HepG2 (cell line): ENCODE measurements around the gene UNC13D. TPM values are rescaled to one million over a fixed set of nuclear protein-coding genes. Genes with fewer than 3 reads are reported as not detected.

Experiments used
- ARID2 ChIP-seq: sonication (generic); formaldehyde crosslinking; IDR thresholded peaks from 2 replicates; pipeline ENCODE4 v1.8.1; 2022; ENCODE audit warnings: mild to moderate bottlenecking, missing genetic modification reagents, borderline replicate concordance
- ETV5 ChIP-seq: IDR thresholded peaks from 2 replicates; pipeline ENCODE4 v1.6.1; 2018; ENCODE audit warnings: missing biosample characterization, missing genetic modification reagents, inconsistent platforms, borderline replicate concordance
- HDAC1 ChIP-seq: sonication (generic); formaldehyde crosslinking; IDR thresholded peaks from 2 replicates; pipeline ENCODE4 v1.5.1; 2020; ENCODE audit warnings: mild to moderate bottlenecking, missing genetic modification reagents
- SAP130 ChIP-seq: IDR thresholded peaks from 2 replicates; pipeline ENCODE4 v1.6.1; 2016; ENCODE audit warnings: low read depth
- TP53 ChIP-seq: sonication (generic); formaldehyde crosslinking; conservative IDR thresholded peaks from 2 replicates; pipeline ENCODE4 v1.4.0; 2020; ENCODE audit warnings: missing genetic modification reagents
- ZNF337 ChIP-seq: sonication (generic); formaldehyde crosslinking; IDR thresholded peaks from 2 replicates; pipeline ENCODE4 v1.5.1; 2020; ENCODE audit warnings: missing genetic modification reagents, low read depth, mild to moderate bottlenecking, borderline replicate concordance
- ZNF468 ChIP-seq: sonication (generic); formaldehyde crosslinking; IDR thresholded peaks from 2 replicates; pipeline ENCODE4 v1.8.0; 2022; ENCODE audit warnings: mild to moderate bottlenecking, moderate library complexity, missing genetic modification reagents
- ZNF589 ChIP-seq: sonication (generic); formaldehyde crosslinking; conservative IDR thresholded peaks from 2 replicates; pipeline ENCODE4 v1.8.0; 2022; ENCODE audit warnings: mild to moderate bottlenecking, moderate library complexity, missing genetic modification reagents
- ZNF839 ChIP-seq: sonication (generic); formaldehyde crosslinking; IDR thresholded peaks from 2 replicates; pipeline ENCODE4 v1.4.0; 2020; ENCODE audit warnings: missing genetic modification reagents, mild to moderate bottlenecking, borderline replicate concordance
- polyA plus RNA-seq, 8 experiments: library from polyadenylated mRNA; depleted of rRNA in 3 of 8; stranded (reverse) in 7 of 8; unstranded in 1 of 8; fragments of >200 nt; fragmentation: Illumina TruSeq in 4 of 8; extraction: Trizol in 4 of 8; gene quantifications; 2 replicates each; pipeline versions ENCODE4 v1.2.1 to v1.2.3, GENCODE V29; 2011 to 2016; ENCODE audit warnings: low read depth in 4 of 8, missing spikeins in 1 of 8, mixed read lengths in 1 of 8; ENCODE audit not compliant: insufficient read depth in 1 of 8
- total RNA-seq, 5 experiments: library from RNA; depleted of rRNA; stranded (reverse); fragments of >200 nt; fragmentation: Illumina TruSeq; extraction: Trizol; gene quantifications; 2 replicates each; pipeline ENCODE4 v1.2.3, GENCODE V29; 2016; ENCODE audit warnings: low read depth in 1 of 5
- TF ChIP-seq, protein P1 (sequence below): sonication (generic); formaldehyde crosslinking; IDR thresholded peaks from 2 replicates; pipeline ENCODE4 v1.4.0; 2020; ENCODE audit warnings: mild to moderate bottlenecking, missing genetic modification reagents
- TF ChIP-seq, protein P2 (sequence below): sonication (generic); formaldehyde crosslinking; IDR thresholded peaks from 2 replicates; pipeline ENCODE4 v1.4.0; 2020; ENCODE audit warnings: mild to moderate bottlenecking, missing genetic modification reagents
- TF ChIP-seq, protein P3 (sequence below): sonication (generic); IDR thresholded peaks from 2 replicates; pipeline ENCODE4 v1.6.1; 2016; ENCODE audit warnings: low read depth, borderline replicate concordance
- TF ChIP-seq, protein P4 (sequence below): sonication (generic); formaldehyde crosslinking; IDR thresholded peaks from 2 replicates; pipeline ENCODE4 v1.8.1; 2023; ENCODE audit warnings: mild to moderate bottlenecking, missing genetic modification reagents
- TF ChIP-seq, protein P5 (sequence below): sonication (generic); formaldehyde crosslinking; IDR thresholded peaks from 2 replicates; pipeline ENCODE4 v1.4.0; 2020; ENCODE audit warnings: mild to moderate bottlenecking, missing genetic modification reagents

UNC13D gene
- total and polyA plus RNA-seq, 2 of the 13 experiments (the other 11 are each of a cell fraction or from before 2014, with no cell fraction given): 29.7 to 42.7 TPM

DNA sequence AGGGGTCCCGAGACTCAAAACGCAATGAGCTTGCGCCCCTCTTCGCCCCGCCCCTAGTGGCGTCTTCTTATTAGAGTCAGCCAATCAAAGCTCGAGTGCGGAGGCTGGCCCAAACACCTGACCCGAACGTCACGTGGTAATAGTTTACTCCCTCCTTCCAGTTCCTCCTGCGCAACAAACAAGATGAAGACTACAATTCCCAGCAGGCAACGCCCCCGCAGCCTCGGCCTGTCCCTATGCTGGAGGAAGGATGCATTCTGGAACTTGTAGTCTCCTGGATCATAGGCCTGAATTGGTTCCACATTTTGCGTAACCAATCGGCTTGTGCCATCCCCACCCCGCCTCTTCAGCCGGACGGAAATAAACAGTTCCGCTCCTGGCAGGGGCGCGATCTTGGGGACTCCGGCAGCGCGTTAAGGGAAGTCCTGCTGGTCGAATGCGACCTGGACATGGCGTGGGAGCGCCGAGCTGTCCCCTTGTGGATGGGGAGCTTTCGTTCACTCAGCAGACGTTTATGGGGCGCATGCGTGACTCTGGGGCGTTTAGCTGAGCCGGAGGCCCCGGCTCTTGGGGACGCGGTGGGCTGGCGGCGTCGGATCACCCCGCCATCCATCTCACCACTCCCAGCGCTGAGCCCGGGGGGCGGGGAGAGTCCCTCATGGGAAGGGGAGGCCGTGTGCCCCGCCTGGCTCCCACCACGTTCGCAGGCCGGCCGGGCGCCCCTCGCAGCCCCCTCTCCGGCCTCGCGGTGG, 11.3 kb upstream of the UNC13D start, which contains the start of gene WBP2 (continued):
- TF ChIP-seq, protein P1, sequence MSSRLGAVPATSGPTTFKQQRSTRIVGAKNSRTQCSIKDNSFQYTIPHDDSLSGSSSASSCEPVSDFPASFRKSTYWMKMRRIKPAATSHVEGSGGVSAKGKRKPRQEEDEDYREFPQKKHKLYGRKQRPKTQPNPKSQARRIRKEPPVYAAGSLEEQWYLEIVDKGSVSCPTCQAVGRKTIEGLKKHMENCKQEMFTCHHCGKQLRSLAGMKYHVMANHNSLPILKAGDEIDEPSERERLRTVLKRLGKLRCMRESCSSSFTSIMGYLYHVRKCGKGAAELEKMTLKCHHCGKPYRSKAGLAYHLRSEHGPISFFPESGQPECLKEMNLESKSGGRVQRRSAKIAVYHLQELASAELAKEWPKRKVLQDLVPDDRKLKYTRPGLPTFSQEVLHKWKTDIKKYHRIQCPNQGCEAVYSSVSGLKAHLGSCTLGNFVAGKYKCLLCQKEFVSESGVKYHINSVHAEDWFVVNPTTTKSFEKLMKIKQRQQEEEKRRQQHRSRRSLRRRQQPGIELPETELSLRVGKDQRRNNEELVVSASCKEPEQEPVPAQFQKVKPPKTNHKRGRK (CRISPR knock-in tag): no peak
- TF ChIP-seq, protein P2, sequence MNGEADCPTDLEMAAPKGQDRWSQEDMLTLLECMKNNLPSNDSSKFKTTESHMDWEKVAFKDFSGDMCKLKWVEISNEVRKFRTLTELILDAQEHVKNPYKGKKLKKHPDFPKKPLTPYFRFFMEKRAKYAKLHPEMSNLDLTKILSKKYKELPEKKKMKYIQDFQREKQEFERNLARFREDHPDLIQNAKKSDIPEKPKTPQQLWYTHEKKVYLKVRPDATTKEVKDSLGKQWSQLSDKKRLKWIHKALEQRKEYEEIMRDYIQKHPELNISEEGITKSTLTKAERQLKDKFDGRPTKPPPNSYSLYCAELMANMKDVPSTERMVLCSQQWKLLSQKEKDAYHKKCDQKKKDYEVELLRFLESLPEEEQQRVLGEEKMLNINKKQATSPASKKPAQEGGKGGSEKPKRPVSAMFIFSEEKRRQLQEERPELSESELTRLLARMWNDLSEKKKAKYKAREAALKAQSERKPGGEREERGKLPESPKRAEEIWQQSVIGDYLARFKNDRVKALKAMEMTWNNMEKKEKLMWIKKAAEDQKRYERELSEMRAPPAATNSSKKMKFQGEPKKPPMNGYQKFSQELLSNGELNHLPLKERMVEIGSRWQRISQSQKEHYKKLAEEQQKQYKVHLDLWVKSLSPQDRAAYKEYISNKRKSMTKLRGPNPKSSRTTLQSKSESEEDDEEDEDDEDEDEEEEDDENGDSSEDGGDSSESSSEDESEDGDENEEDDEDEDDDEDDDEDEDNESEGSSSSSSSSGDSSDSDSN (CRISPR knock-in tag): peak; percentile 89
- TF ChIP-seq ZNF468 (CRISPR knock-in tag): no peak
- no peak for TF ChIP-seq ARID2 (CRISPR knock-in tag)
- TF ChIP-seq SAP130 (CRISPR knock-in tag): peak; percentile 98
- TF ChIP-seq TP53 (CRISPR knock-in tag): peak; percentile 69
- 0 out of 2 replicates have a peak, but pooled peaks have one; percentile 67 for TF ChIP-seq ZNF589 (CRISPR knock-in tag)
- TF ChIP-seq, protein P3, sequence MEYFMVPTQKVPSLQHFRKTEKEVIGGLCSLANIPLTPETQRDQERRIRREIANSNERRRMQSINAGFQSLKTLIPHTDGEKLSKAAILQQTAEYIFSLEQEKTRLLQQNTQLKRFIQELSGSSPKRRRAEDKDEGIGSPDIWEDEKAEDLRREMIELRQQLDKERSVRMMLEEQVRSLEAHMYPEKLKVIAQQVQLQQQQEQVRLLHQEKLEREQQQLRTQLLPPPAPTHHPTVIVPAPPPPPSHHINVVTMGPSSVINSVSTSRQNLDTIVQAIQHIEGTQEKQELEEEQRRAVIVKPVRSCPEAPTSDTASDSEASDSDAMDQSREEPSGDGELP: peak; percentile 70; the same call in 1 of the 2 replicates
- TF ChIP-seq, protein P4, sequence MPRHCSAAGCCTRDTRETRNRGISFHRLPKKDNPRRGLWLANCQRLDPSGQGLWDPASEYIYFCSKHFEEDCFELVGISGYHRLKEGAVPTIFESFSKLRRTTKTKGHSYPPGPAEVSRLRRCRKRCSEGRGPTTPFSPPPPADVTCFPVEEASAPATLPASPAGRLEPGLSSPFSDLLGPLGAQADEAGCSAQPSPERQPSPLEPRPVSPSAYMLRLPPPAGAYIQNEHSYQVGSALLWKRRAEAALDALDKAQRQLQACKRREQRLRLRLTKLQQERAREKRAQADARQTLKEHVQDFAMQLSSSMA: no peak
- peak; percentile 89; the same call in 1 of the 2 replicates for TF ChIP-seq ZNF337 (CRISPR knock-in tag)
- TF ChIP-seq, protein P5, sequence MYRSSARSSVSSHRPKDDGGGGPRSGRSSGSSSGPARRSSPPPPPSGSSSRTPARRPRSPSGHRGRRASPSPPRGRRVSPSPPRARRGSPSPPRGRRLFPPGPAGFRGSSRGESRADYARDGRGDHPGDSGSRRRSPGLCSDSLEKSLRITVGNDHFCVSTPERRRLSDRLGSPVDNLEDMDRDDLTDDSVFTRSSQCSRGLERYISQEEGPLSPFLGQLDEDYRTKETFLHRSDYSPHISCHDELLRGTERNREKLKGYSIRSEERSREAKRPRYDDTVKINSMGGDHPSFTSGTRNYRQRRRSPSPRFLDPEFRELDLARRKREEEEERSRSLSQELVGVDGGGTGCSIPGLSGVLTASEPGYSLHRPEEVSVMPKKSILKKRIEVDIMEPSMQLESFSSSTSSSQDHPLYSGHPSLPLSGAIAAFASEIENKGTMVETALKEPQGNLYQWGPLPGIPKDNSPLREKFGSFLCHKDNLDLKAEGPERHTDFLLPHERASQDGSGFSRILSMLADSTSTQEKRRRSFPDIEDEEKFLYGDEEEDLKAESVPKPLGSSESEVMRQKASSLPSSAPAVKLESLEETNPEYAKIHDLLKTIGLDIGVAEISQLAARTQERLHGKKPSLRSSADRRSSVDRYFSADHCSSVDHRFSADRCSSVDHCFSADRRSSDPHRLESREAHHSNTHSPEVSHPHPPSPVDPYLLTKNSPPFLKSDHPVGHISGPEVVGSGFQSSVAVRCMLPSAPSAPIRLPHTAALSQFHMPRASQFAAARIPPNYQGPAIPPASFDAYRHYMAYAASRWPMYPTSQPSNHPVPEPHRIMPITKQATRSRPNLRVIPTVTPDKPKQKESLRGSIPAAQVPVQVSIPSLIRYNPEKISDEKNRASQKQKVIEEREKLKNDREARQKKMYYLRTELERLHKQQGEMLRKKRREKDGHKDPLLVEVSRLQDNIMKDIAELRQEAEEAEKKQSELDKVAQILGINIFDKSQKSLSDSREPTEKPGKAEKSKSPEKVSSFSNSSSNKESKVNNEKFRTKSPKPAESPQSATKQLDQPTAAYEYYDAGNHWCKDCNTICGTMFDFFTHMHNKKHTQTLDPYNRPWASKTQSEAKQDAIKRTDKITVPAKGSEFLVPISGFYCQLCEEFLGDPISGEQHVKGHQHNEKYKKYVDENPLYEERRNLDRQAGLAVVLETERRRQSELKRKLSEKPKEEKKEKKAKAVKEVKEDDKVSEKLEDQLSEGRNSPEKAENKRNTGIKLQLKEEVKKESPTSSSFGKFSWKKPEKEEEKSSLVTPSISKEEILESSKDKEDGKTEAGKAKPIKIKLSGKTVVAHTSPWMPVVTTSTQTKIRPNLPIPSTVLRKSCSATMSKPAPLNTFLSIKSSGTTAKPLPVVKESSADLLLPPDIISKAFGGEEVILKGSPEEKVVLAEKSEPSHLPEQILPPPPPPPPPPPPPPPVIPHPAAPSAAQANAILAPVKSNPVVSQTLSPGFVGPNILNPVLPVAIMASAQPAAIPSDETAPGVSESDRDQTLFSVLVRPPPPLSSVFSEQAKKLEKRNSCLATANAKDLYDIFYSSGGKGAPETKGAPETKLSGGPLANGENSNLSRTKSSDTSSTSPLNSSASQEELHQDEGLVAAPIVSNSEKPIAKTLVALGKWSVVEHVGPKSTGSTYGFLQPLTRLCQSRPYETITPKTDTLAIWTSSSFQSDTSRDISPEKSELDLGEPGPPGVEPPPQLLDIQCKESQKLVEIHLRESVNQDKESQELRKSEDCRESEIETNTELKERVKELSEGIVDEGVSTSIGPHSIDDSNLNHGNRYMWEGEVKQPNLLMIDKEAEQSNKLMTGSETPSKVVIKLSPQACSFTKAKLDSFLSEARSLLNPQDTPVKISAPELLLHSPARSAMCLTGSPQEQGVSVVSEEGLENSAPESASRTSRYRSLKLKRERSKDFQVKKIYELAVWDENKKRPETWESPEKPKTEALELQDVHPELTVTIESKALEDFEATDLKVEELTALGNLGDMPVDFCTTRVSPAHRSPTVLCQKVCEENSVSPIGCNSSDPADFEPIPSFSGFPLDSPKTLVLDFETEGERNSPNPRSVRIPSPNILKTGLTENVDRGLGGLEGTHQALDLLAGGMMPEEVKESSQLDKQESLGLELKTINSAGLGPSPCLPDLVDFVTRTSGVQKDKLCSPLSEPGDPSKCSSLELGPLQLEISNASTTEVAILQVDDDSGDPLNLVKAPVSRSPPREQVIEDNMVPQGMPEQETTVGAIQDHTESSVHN (CRISPR knock-in tag): no peak; the same call in 1 of the 2 replicates
- peak; percentile 96 for TF ChIP-seq HDAC1 (CRISPR knock-in tag)
- no peak for TF ChIP-seq ZNF839
- TF ChIP-seq ETV5 (CRISPR knock-in tag): peak; percentile 90
